ENCODE measurements around the gene SPINT3.

DNA sequence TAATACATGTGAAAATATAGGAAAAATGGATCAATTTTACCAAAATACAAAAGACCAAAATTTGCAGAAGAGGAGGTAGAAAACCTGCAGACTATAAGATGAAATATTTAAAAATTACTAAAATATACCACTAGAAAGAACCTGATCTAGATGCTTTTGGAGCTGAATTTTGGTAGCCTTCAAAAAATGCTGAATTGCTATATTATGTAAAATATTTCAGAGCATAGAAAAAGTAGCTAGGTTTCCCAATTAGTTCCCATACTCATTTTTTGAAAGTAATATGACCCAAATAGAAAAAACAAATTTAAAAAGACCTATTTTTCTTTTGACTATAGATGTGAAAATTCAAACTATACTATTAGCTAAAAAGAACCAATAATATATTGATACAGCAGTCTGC is 35.3 kb upstream of the SPINT3 start:
- TF ChIP-seq CTCF (conservative IDR thresholded peaks at IDR 0.05) (no peak), ZFX (IDR thresholded peaks at IDR 0.05) (no peak)
